ENCODE measurements around the gene KDM3A.

- TF ChIP-seq EP300 (IDR thresholded peaks at IDR 0.05) (no peak), POLR2A (IDR thresholded peaks at IDR 0.05) (no peak), CTCF (IDR thresholded peaks at IDR 0.05) (no peak), POLR2AphosphoS5 (IDR thresholded peaks at IDR 0.05) (no peak)
Measured at GRCh38 chr2:86510436-86510933, 69.3 kb downstream of the KDM3A start.

All from sigmoid colon (tissue), 4 donors.